BE2C (cell line): ENCODE measurements around the gene ODAD3.

Experiments used
- DNase-seq: peaks from one replicate; pipeline ENCODE4 v3.0.0-alpha.2; 2020
- H3K27me3 ChIP-seq: fragments of 250-450 bp; sonication (Bioruptor Pico); 2 replicates; pipeline ENCODE4 v1.5.1; 2020; ENCODE audit warnings: mild to moderate bottlenecking
- H3K36me3 ChIP-seq: fragments of 250-450 bp; sonication (Bioruptor Pico); 2 replicates; pipeline ENCODE4 v1.5.1; 2020; ENCODE audit warnings: mild to moderate bottlenecking
- H3K4me1 ChIP-seq: fragments of 250-450 bp; sonication (Bioruptor Pico); 2 replicates; pipeline ENCODE4 v1.5.1; 2020
- H3K4me3 ChIP-seq: 2 replicates; pipeline ENCODE4 v1.5.1; 2011; ENCODE audit warnings: low read depth, low read length
- H3K9me3 ChIP-seq: fragments of 250-450 bp; sonication (Bioruptor Pico); 2 replicates; pipeline ENCODE4 v1.5.1; 2020
- CTCF ChIP-seq: IDR thresholded peaks from 2 replicates; pipeline ENCODE4 v1.5.1; 2012; ENCODE audit warnings: mild to moderate bottlenecking, low read depth, low read length

The ODAD3 gene

GRCh38 chr19:11448410-11448809 lies 13.5 kb upstream of the ODAD3 start:
- H3K36me3 ChIP-seq: peaks cover 46% of the 10 kb centered on the region
- H3K4me1 ChIP-seq: no peaks in the 10 kb centered on the region
- no peaks in the 10 kb centered on the region for H3K9me3 ChIP-seq
- no peaks in the 10 kb centered on the region for H3K27me3 ChIP-seq
- DNase-seq: no peak
- TF ChIP-seq CTCF: no peak
- no peak overlapping the region for H3K4me3 ChIP-seq

- Histone ChIP-seq H3K9me3 (no peaks in the 10 kb centered on the region), H3K4me1 (no peaks in the 10 kb centered on the region), H3K4me3 (no peak overlapping the region), H3K27me3 (no peaks in the 10 kb centered on the region), H3K36me3 (peaks cover 52% of the 10 kb centered on the region)
- DNase-seq: no peak
- no peak for TF ChIP-seq CTCF
Measured at GRCh38 chr19:11447347-11448262, 12.7 kb upstream of the ODAD3 start.

DNA sequence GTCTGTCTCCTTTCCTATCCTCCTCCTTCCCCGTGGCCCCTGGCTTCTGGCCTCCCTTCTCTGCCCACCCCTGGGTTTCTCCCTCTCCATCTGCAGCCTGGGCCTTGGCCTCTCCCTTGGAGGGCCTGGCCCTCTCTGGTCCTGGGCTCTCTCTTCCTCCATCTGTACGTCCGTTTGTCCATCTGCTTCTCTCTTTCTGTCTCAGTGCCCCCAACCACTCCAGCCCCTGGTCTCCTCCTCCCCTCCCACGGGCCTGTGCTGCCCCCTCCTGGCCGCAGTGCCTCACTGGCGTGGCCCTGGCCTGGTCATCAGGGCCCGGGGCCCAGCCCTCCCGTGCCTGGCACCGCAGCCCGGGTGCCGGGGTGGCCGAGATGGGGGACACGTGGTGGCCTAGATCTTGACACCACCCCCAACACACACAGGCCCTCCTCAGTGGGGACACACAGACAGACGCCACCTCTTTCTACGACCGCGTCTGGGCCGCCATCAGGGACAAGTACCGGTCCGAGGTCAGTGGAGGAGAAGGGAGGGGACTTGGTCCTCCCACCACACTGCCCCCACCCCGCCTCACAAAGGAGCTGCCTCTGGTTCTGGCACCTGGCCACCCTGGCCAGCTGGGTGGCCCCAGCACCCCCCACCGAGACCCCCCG lies 11.9 kb upstream of the ODAD3 start:
- H3K4me3 ChIP-seq: no peak overlapping the region
- peak; percentile 86 for DNase-seq
- H3K9me3 ChIP-seq: no peaks in the 10 kb centered on the region
- peak; percentile 89 for TF ChIP-seq CTCF
- no peaks in the 10 kb centered on the region for H3K4me1 ChIP-seq
- H3K27me3 ChIP-seq: no peaks in the 10 kb centered on the region
- H3K36me3 ChIP-seq: peaks cover 61% of the 10 kb centered on the region

DNA sequence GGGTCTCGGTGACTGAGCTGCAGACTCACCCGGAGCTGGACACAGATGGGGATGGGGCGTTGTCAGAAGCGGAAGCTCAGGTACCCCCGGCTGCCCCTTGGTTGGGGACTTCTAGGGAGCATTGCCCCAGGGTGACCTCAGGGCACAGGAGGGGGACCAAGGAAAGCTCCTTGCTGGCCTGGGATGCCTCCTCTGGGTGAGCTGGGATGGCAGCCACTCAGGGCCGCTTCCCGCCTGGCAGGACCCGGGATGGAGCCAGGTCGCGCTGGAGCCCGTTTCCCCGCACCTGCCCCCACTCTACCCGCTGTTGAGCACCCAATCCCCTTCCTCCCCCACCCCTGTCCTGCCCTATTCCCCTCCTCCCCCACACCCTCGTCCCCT lies 11.3 kb upstream of the ODAD3 start:
- no peaks in the 10 kb centered on the region for H3K4me1 ChIP-seq
- H3K4me3 ChIP-seq: no peak overlapping the region
- H3K9me3 ChIP-seq: no peaks in the 10 kb centered on the region
- no peak for DNase-seq
- H3K36me3 ChIP-seq: peaks cover 66% of the 10 kb centered on the region
- H3K27me3 ChIP-seq: no peaks in the 10 kb centered on the region
- TF ChIP-seq CTCF: no peak

DNA sequence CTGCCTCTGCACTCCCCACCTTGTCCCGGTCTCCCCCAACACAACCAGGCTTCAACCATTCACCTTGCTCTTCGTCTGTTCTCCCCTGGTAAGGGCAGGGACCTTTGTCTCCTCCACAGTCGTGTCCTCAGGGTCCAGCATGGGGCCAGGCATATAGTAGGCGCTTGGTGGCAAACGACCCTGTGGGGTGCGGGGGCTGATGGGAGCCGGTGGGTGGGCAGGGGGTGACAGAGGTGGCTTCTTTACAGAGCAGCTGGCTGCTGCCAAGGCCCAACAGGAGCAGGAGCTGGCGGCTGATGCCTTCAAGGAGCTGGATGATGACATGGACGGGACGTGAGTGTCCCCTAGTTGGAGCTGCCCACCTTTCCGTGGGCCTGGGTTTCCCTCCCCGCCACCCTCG lies 10.2 kb upstream of the ODAD3 start:
- no peak overlapping the region for H3K4me3 ChIP-seq
- H3K4me1 ChIP-seq: no peaks in the 10 kb centered on the region
- DNase-seq: no peak
- H3K36me3 ChIP-seq: peaks cover 76% of the 10 kb centered on the region
- no peaks in the 10 kb centered on the region for H3K27me3 ChIP-seq
- no peak for TF ChIP-seq CTCF
- H3K9me3 ChIP-seq: no peaks in the 10 kb centered on the region

DNA sequence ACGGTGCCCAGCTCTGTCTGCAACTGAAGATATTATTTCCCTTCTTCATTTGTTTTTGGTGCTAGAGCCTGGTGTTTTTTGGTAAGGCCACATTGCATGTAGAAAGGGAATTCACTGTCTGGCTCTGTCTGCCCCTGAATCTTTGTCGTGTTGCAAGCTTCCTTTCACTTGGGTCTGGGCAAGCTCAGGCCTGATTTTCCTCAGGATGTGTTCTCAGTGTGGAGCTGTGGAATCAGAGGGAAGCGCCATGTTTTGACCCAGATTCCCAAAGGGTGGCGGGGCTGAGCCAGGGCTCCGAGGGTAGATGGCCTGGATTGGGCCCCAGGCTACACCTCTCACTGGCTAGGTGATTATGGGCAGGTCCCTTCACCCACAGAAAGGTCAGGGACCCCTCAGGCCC lies 9.1 kb upstream of the ODAD3 start:
- DNase-seq: no peak
- no peak overlapping the region for H3K4me3 ChIP-seq
- peaks cover 71% of the 10 kb centered on the region for H3K36me3 ChIP-seq
- H3K9me3 ChIP-seq: no peaks in the 10 kb centered on the region
- no peaks in the 10 kb centered on the region for H3K4me1 ChIP-seq
- TF ChIP-seq CTCF: no peak
- H3K27me3 ChIP-seq: no peaks in the 10 kb centered on the region
